C4-2B (cell line): Measurements from ENCODE around the gene DGKQ.
"Not testable (repeated sequence)": the region's sequence is repeated elsewhere in the genome, so short reads cannot be mapped to it uniquely, and the experiment has no call there.

Experiments
- ZFX ChIP-seq: fragments of 450-650 bp; IDR thresholded peaks from 2 replicates; pipeline ENCODE4 v1.6.1; 2017
- TF ChIP-seq, protein P1 (sequence below): fragments of 450-650 bp; conservative IDR thresholded peaks from 2 replicates; pipeline ENCODE4 v1.5.1; 2017; ENCODE audit warnings: mild to moderate bottlenecking

GRCh38 chr4:999240-999863 lies 26.0 kb upstream of the DGKQ start:
- TF ChIP-seq, protein P1, sequence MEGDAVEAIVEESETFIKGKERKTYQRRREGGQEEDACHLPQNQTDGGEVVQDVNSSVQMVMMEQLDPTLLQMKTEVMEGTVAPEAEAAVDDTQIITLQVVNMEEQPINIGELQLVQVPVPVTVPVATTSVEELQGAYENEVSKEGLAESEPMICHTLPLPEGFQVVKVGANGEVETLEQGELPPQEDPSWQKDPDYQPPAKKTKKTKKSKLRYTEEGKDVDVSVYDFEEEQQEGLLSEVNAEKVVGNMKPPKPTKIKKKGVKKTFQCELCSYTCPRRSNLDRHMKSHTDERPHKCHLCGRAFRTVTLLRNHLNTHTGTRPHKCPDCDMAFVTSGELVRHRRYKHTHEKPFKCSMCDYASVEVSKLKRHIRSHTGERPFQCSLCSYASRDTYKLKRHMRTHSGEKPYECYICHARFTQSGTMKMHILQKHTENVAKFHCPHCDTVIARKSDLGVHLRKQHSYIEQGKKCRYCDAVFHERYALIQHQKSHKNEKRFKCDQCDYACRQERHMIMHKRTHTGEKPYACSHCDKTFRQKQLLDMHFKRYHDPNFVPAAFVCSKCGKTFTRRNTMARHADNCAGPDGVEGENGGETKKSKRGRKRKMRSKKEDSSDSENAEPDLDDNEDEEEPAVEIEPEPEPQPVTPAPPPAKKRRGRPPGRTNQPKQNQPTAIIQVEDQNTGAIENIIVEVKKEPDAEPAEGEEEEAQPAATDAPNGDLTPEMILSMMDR = not testable (repeated sequence)
- not testable (repeated sequence) for TF ChIP-seq ZFX
